Kidney (tissue), 14 donors: ENCODE results near the gene KMT2D. TPM values are rescaled to one million over a fixed set of nuclear protein-coding genes. Genes with fewer than 3 reads are reported as not detected.

Experiments used
- DNase-seq, 5 donors: peaks; one replicate each; pipeline ENCODE4 v3.0.0-alpha.2; 2013 to 2020
- FAIRE-seq: peaks from 2 replicates; lab custom pipeline; 2012; peaks lifted over from hg19 to GRCh38; lab: Jason Lieb, UNC
- H3K27ac ChIP-seq, 2 donors: one replicate each; pipeline ENCODE4 v1.7.0; 2013; ENCODE audit warnings: low read depth in 2 of 2, low read length in 2 of 2, inconsistent platforms in 1 of 2
- H3K27me3 ChIP-seq: one replicate; pipeline ENCODE4 v1.7.1; 2013; ENCODE audit warnings: low read length, inconsistent platforms; ENCODE audit not compliant: control insufficient read depth, insufficient read depth
- H3K36me3 ChIP-seq, 3 donors: one replicate each; pipeline versions ENCODE4 v1.7.0 to v1.7.1; 2013; ENCODE audit warnings: low read length in 3 of 3, control low read depth in 1 of 3, inconsistent platforms in 1 of 3; ENCODE audit not compliant: insufficient read depth in 3 of 3, control insufficient read depth in 2 of 3
- H3K4me1 ChIP-seq, 3 donors: one replicate each; pipeline versions ENCODE4 v1.7.0 to v1.7.1; 2013; ENCODE audit warnings: low read length in 3 of 3, inconsistent platforms in 1 of 3, low read depth in 1 of 3; ENCODE audit not compliant: control insufficient read depth in 2 of 3, insufficient read depth in 2 of 3
- H3K4me3 ChIP-seq, 3 donors: one replicate each; pipeline versions ENCODE4 v1.7.0 to v1.8.1; 2013; ENCODE audit warnings: low read length in 3 of 3, control low read depth in 1 of 3, inconsistent platforms in 1 of 3
- H3K9ac ChIP-seq, 3 donors: one replicate each; pipeline versions ENCODE4 v1.7.0 to v1.7.1; 2013; ENCODE audit warnings: low read length in 3 of 3, control low read depth in 1 of 3, inconsistent platforms in 1 of 3
- H3K9me3 ChIP-seq, 3 donors: one replicate each; pipeline versions ENCODE4 v1.7.0 to v1.7.1; 2013; ENCODE audit warnings: low read length in 3 of 3, control low read depth in 1 of 3, inconsistent platforms in 1 of 3; ENCODE audit not compliant: control insufficient read depth in 2 of 3, insufficient read depth in 1 of 3
- intact Hi-C: fragments of 100-400 bp; cut with DNase I; formaldehyde crosslinking; loops from one replicate; pipeline ENCODE4 v1.11.1; 2022
- polyA plus RNA-seq: library from polyadenylated mRNA; stranded (reverse); fragments of 350-450 nt; fragmentation: Illumina TruSeq; extraction: RNeasy Lipid Tissue Mini Kit (QIAGEN cat#74804); gene quantifications from one replicate; pipeline ENCODE4 v1.2.3, GENCODE V29; 2014; ENCODE audit warnings: low read depth, low replicate concordance; ENCODE audit not compliant: insufficient read depth
- total RNA-seq: library from RNA; stranded (reverse); fragmentation: NEBNext Ultra II Directional; extraction: Animal tissue kit (Norgen Biotek cat#: 25700); gene quantifications from one replicate; pipeline ENCODE4 v1.2.1, GENCODE V29; 2021
- TF ChIP-seq, protein P1 (sequence below): IDR thresholded peaks from 3 replicates; pipeline ENCODE4 v1.5.1; 2012; ENCODE audit warnings: mild to moderate bottlenecking, moderate library complexity, borderline replicate concordance; ENCODE audit not compliant: insufficient read depth; ENCODE audit errors: extremely low read depth
- donor health status: control.
- donor health status: control.
- donor health status: control.
- donor health status: control.
- donor health status: control.
- donor health status: DM: yes; HTN: yes; CAD: no.
- donor health status: Normal renal cell carcinoma (clear cell type).

KMT2D gene
- total and polyA plus RNA-seq, 2 donors from 2014 or later: 5.0 to 89.9 TPM

GRCh38 chr12:49032276-49032675, 28.3 kb downstream of the KMT2D start:
- Histone ChIP-seq H3K36me3 (peaks cover 3 to 49% (median 43%) of the 10 kb centered on the region in 3 donors), H3K27ac (no peak overlapping the region)

DNA sequence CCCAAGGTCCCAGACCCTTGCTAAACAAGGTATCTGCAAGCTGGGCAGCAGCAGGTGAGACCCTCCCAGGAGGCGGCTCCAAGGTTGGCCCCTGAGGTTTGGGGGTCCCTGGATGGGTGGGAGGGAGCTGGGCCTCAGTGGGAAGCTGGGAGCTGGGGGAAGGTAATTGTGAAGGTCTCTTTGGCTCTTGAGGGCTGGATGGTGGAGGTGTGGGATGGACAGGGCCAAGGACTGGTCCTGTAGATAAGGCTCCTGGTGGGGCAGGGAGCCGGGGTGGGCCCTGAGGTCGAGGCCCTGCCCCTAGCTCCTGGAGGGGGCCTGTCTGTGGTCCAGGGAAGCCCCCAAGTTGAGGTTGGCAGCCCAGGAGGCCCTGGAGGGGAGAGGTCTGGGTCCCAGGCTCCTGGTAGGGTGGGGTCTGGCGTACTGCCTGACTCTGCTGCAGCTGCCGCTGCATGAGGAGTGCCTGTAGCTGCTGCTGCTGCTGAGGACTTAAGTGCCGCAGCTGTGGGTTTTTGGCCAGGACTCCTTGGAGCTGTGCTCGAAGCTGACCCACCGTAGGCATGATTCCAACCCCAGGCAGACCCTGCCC, 28.9 kb downstream of the KMT2D start:
- H3K27me3 ChIP-seq: no peaks in the 10 kb centered on the region
- H3K36me3 ChIP-seq: peaks cover 3 to 44% (median 39%) of the 10 kb centered on the region in 3 donors
- H3K27ac ChIP-seq: no peak overlapping the region
- no peak overlapping the region for H3K4me3 ChIP-seq
- TF ChIP-seq, protein P1, sequence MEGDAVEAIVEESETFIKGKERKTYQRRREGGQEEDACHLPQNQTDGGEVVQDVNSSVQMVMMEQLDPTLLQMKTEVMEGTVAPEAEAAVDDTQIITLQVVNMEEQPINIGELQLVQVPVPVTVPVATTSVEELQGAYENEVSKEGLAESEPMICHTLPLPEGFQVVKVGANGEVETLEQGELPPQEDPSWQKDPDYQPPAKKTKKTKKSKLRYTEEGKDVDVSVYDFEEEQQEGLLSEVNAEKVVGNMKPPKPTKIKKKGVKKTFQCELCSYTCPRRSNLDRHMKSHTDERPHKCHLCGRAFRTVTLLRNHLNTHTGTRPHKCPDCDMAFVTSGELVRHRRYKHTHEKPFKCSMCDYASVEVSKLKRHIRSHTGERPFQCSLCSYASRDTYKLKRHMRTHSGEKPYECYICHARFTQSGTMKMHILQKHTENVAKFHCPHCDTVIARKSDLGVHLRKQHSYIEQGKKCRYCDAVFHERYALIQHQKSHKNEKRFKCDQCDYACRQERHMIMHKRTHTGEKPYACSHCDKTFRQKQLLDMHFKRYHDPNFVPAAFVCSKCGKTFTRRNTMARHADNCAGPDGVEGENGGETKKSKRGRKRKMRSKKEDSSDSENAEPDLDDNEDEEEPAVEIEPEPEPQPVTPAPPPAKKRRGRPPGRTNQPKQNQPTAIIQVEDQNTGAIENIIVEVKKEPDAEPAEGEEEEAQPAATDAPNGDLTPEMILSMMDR: no peak
- no peak overlapping the region for H3K9ac ChIP-seq
- intact Hi-C loops: no loop called here
- FAIRE-seq (no peak), DNase-seq (peak in 1 of 5 donors; percentile 67)
- H3K9me3 ChIP-seq: no peaks in the 10 kb centered on the region
- H3K4me1 ChIP-seq: no peaks in the 10 kb centered on the region

More at GRCh38 chr12:49032276-49032675, 28.3 kb downstream of the KMT2D start:
- Histone ChIP-seq H3K9ac (no peak overlapping the region), H3K9me3 (no peaks in the 10 kb centered on the region), H3K4me1 (no peaks in the 10 kb centered on the region), H3K4me3 (no peak overlapping the region), H3K27me3 (no peaks in the 10 kb centered on the region)
- intact Hi-C loops: no loop called here
- DNase-seq (peak in 1 of 5 donors; percentile 40), FAIRE-seq (no peak)
- TF ChIP-seq, protein P1: no peak

DNA sequence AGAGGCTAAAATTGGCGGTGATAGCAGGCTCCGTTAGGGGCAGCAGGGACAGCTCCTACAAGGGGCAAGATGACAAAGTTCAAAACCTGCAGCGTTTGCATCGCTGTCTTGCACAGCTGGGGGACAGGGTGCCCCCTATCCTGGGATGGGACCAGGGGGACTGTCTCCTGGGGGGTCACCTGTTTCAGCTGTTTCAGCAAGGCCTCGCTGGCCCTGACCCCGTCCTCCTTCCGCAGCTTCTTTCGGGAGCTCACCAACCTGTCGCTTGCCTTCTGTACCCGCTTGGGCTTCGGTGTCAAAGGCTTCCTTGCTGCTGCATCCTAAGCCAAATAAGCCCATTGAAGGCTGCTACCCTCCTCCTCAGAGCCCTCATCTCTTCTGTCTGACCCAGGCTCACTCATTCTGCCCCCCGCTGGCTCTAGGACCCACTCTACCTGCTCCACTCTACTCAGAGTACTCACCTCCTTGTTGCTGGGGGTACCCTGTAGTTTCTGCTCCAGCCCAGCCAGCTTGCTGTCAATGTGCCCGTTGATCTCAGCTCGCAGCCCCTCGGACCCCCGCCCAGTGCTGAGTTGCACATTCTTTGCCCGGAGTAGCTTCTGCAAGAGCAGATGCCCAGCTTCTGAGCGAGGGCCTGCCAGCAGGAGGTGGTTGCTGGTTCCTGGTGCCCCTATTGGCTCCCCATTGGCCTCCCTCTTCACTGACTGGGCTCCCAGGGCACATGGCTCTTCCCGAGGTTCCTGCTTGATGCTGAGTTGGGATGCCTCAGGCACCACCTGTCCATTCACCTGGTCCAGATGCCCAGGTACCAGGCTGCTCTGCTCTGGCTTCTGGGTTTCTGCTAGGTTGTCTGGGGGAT, 29.7 kb downstream of the KMT2D start:
- no peaks in the 10 kb centered on the region for H3K9me3 ChIP-seq
- no peaks in the 10 kb centered on the region for H3K27me3 ChIP-seq
- DNase-seq: peak in 1 of 5 donors; percentile 69
- H3K36me3 ChIP-seq: peaks cover 3 to 50% (median 44%) of the 10 kb centered on the region in 3 donors
- intact Hi-C loops: no loop called here
- TF ChIP-seq, protein P1: no peak
- no peak overlapping the region for H3K9ac ChIP-seq
- H3K4me3 ChIP-seq: no peak overlapping the region
- no peaks in the 10 kb centered on the region for H3K4me1 ChIP-seq
- H3K27ac ChIP-seq: no peak overlapping the region
- FAIRE-seq: no peak
